ENCODE data around the gene PLD1.

DNA sequence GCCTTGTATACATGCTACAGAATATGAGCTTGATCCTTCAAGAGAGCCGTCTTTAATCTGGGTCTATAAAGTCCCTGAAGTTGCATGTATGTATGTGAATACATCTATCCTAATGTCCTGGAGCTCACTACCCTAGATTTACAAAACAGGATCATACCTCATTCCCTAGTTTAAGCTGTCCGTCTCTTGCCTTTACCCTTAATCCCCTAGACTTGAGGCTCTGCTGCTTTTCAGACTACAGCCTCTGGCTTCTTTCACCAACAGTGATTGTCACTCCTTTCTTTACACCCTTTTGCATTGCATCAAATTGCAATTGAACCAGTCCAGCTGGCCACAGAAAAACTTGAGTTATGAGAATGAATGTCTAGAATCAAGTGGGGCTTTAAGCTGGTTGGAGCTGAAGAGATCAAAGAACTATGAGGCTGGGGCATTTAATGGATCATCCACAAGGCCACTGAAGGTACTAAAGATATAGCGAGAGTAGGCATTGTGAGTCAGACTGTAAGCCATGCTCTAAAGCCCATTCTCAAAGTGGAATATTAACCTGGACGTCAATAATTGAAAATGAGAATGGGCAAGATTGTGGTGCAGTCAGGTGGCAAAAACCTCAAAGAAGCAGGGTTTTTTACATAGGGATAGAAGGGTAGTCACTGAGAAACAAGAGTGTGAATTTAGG is 12.3 kb upstream of the PLD1 start:
- TF ChIP-seq, protein P1, sequence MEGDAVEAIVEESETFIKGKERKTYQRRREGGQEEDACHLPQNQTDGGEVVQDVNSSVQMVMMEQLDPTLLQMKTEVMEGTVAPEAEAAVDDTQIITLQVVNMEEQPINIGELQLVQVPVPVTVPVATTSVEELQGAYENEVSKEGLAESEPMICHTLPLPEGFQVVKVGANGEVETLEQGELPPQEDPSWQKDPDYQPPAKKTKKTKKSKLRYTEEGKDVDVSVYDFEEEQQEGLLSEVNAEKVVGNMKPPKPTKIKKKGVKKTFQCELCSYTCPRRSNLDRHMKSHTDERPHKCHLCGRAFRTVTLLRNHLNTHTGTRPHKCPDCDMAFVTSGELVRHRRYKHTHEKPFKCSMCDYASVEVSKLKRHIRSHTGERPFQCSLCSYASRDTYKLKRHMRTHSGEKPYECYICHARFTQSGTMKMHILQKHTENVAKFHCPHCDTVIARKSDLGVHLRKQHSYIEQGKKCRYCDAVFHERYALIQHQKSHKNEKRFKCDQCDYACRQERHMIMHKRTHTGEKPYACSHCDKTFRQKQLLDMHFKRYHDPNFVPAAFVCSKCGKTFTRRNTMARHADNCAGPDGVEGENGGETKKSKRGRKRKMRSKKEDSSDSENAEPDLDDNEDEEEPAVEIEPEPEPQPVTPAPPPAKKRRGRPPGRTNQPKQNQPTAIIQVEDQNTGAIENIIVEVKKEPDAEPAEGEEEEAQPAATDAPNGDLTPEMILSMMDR (IDR thresholded peaks at IDR 0.05) = no peak
- TF ChIP-seq POLR2A (IDR thresholded peaks at IDR 0.05) = no peak

Measured in right lobe of liver (tissue), 4 donors.